Measurements from ENCODE around the gene CSK.

CSK gene

GRCh38 chr15:74801311-74801997 lies 19.6 kb downstream of the CSK start:
- no peak for DNase-seq

GRCh38 chr15:74802290-74802689 lies 20.4 kb downstream of the CSK start:
- no peak for DNase-seq

- DNase-seq: no peak
Observed at GRCh38 chr15:74802862-74803447, 21.1 kb downstream of the CSK start.

DNA sequence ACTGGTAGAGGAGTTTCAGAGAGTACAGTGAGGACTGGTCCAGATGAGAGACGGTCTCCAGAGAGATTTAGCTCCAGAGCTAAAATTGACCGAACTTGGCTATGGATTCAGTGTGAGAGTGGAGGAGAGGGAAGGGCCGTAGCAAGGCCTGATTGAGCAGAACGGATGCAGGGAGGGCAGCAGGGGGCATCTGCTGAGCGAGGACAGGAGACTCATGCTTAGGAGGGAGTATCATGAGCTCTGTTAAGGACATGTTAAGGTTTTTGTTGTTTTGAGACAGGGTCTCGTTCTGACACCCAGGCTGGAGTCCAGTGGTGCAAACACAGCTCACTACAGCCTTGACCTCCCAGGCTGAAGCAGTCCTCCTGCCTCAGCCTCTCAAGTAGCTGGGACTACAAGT lies 23.1 kb downstream of the CSK start:
- no peak for DNase-seq

DNA sequence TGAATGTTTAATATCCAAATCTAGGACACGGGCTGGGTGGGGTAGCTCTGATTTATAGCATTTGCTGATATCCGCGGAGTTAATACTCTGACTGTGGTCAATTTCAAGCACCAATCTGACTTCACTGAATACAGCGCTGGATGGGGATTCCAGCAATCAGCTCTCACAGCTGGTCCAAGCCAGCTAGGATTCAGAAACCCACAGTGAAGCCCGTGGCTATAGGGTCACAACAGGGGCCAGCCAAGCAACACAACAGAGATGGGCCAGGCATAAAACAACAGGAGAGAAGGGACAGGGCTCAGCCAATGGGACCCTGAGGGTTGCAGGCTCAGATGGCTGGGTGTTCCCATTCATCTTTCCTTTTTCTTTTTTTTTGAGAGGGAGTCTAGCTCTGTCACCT lies 25.4 kb downstream of the CSK start:
- DNase-seq: no peak

DNA sequence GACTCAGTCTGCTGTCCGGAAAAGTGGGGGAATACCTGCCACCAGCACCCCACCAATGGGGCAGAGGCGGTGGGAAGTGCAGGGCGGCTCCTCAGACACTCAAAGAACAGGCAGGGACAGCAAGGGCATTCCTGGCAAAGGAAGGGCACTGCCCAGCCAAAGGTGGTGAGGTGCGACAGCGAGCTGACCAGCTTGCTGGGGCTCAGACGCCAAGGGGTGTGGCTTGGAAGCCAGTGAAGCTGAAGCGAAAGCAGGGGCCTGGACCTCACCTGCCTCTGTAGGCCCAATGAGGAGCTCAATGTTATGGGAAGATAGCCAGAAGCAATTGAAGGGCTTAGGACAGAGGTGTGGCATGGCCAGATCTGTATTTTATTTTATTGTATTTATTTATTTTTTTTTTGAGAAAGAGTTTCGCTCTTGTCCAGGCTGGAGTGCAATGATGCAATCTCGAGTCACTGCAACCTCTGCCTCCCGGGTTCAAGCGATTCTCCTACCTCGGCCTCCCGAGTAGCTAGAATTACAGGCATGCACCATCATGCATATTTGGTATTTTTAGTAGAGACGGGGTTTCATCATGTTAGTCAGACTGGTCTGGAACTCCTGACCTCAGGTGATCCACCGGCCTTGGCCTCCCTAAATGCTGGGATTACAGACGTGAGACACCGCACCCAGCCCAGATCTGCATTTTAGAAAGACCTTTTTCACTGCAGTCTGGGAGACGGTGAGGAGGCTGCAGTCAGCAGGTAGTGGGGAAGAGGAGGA lies 26.4 kb downstream of the CSK start:
- DNase-seq: no peak

GRCh38 chr15:74808840-74809229 lies 27.0 kb downstream of the CSK start:
- no peak for DNase-seq

GRCh38 chr15:74809242-74809641 lies 27.4 kb downstream of the CSK start:
- no peak for DNase-seq

GRCh38 chr15:74809956-74810355 lies 28.1 kb downstream of the CSK start:
- peak; percentile 59 for DNase-seq

GRCh38 chr15:74812533-74812932 lies 30.7 kb downstream of the CSK start, which contains the start of gene LMAN1L:
TSS of gene LMAN1L (plus strand) at chr15:74812835. CDS start at chr15:74812855, 20 bp downstream.
- no peak for DNase-seq

- DNase-seq: no peak
Observed at GRCh38 chr15:74815121-74815934, 33.4 kb downstream of the CSK start.

- no peak for DNase-seq
Observed at GRCh38 chr15:74815961-74816360, 34.1 kb downstream of the CSK start.

- no peak for DNase-seq
Observed at GRCh38 chr15:74816624-74817369, 34.9 kb downstream of the CSK start.

GRCh38 chr15:74817370-74817737 lies 35.5 kb downstream of the CSK start:
- DNase-seq: peak; percentile 17

- DNase-seq: no peak
Observed at GRCh38 chr15:74820056-74820455, 38.2 kb downstream of the CSK start.

DNA sequence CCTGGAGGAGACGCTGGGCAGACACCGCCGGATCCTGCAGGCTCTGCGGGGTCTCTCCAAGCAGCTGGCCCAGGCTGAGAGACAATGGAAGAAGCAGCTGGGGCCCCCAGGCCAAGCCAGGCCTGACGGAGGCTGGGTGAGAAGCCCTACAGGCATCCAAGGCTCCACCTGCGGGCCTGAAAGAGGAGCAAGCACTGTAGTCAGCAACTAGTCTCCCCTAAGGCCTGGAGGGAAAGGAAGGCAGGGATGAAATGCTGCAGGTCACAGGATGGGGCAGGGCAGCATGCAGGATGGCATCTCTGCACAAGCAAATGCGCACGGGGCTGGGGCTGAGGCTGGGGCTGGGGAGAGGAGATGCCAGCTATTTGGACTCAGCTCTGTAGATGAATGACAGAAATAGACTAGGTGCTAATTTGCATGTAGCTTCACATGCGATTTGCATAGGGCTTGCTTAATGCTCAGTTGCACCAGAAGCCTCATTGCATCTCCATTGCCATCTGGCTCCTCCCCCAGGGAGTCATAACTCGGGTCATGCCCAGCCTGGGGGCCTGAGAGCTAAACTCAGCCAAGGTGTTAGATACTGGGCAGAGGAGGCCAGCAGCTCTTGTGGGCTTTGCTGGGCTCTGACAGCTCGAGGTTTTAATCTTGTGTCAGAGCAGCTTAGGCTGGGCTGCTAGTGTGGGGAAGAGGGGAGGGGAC lies 39.4 kb downstream of the CSK start:
- no peak for DNase-seq

- DNase-seq: no peak
Observed at GRCh38 chr15:74821790-74822158, 39.9 kb downstream of the CSK start.

DNA sequence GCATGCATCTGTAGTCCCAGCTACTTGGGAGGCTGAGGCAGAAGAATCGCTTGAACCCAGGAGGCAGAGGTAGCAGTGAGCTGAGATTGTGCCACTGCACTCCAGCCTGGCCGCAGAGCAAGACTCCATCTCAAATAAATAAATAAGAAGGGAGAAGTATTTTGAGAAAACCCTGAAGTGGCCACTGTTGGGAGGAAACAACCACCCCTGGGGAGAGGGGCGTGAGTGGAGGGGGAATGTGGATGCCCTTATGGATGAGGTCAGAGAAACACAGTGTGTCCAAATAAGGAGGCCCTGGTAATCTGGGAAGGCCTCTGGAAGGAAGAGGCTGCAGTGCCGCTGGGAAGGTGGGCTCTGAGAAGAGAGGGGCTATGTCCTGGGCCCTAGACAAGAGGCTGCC lies 40.4 kb downstream of the CSK start:
- no peak for DNase-seq

DNA sequence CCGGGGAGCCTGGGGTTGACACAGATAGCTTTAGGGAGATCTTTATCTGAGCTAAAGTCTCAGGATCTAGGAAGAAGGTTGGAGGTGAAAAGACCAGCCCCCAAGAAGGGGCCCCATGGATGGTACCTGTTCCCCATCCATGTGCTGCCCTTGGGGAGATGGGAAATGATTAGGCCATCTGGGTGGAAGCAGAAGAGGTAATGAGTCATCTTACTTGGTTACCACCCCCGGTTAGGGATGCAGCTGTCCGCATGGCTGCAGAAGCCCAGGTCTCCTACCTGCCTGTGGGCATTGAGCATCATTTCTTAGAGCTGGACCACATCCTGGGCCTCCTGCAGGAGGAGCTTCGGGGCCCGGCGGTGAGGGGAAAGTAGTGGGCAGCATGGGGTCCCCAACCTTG lies 41.4 kb downstream of the CSK start:
- DNase-seq: no peak

- no peak for DNase-seq
Observed at GRCh38 chr15:74824976-74825375, 43.1 kb downstream of the CSK start.

- DNase-seq: no peak
Observed at GRCh38 chr15:74825866-74826265, 44.0 kb downstream of the CSK start.

GRCh38 chr15:74826364-74826819 lies 44.5 kb downstream of the CSK start, which contains the start of gene CPLX3:
TSS of gene CPLX3 (plus strand) at chr15:74826627. CDS start at chr15:74826704, 77 bp downstream.
- DNase-seq: peak; percentile 22

Data from fibroblast of skin of back (primary cell).